Measurements from ENCODE around the gene ARSG.

ARSG gene

DNA sequence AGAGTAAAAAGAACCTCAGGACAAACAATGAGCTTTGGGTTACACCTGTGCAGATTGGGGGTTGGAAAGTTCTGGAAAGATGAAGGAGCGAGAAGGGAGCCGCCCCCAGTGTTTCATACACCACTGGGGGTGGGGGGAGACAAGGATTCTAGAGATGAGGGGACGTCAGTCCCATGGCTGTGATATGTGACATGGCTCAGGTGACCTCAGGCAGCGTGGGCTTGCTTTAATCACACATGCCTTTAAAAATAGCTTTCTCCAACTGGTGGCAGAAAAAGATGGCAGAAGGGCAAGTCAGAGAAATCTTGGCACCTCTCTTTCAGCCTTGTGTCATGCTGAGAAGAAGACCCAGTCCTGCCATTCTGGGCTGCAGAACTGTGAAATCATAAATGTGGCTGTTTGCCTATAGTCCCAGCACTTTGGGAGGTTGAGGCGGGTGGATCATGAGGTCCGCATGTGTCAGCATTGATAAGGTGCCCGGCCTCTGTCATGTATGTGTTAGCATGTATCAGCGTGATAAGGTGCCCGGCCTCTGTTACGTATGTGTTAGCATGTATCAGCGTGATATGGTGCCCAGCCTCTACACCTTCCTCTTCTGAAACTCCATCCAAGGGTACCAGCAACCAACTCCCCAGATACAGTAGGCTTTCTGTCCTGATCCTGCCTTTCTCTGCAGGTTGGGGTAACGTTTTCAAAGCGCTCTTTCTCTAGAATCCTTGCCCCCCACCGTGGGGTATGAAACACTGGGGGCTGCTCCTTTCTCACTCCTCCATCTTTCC is 141.0 kb downstream of the ARSG start:
- DNase-seq: no peak

DNA sequence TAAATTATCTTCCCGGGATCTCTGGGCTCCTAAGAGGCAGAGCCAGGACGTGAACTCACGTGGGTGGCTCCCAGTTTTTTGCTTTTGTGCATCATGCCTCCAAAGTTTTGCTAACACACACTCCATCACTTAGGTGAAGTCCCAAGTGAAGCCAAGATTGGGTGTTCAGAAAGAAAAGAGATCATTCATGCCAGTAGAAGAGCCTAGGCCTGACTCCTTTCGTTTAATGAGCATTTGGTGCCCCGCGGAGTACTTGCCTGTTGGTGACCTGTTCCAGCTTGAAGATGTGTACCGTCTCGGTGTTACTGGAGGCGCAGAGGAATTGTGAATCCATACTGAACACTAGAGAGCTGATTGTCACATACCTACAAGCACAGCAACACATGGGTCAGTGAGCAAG is 141.9 kb downstream of the ARSG start:
- DNase-seq: no peak

DNA sequence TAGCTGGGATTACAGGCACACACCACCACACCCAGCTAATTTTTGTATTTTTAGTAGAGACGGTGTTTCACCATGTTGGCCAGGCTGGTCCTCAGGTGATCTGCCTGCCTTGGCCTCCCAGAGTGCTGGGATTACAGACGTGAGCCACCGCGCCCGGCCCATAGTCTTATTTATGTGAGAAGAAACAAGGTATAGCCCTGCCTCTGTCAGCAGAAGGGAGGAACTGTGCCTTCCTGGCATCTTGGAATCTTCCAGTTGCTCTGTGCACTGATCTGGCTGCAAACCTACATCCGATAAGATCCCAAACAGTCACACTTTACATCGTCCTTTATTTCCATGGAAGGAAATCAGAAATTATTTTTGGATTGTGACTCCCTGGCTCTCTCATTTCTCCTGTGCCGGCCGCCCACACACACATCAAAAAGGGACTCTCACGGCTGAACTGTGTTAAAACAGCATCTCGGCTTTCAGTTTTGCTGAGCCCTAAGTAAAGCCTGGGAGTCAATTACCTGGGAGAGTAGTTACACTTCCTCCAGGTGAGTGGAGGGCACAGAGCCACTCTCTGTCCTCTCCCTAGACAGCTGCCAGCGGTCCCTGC is 142.7 kb downstream of the ARSG start:
- DNase-seq: no peak

DNA sequence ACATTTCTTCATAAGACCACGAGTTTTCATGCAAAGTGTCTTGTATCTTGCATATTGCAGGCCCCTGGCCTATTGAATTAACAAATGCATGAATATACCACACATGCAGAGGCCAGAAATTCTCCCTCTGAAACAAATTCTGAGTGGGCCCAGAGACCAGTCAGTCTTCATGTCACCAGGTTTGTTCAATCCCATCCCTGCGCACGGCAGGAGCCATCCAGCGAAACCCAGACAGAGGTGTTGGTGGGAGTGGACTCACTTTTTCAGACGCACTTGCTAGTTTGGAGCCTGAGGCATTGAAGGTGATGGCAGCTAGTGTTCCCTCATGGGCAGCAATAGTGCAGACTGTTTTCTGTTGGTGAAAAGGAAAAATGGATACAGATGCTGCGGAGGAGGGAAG is 144.1 kb downstream of the ARSG start:
- no peak for DNase-seq

DNA sequence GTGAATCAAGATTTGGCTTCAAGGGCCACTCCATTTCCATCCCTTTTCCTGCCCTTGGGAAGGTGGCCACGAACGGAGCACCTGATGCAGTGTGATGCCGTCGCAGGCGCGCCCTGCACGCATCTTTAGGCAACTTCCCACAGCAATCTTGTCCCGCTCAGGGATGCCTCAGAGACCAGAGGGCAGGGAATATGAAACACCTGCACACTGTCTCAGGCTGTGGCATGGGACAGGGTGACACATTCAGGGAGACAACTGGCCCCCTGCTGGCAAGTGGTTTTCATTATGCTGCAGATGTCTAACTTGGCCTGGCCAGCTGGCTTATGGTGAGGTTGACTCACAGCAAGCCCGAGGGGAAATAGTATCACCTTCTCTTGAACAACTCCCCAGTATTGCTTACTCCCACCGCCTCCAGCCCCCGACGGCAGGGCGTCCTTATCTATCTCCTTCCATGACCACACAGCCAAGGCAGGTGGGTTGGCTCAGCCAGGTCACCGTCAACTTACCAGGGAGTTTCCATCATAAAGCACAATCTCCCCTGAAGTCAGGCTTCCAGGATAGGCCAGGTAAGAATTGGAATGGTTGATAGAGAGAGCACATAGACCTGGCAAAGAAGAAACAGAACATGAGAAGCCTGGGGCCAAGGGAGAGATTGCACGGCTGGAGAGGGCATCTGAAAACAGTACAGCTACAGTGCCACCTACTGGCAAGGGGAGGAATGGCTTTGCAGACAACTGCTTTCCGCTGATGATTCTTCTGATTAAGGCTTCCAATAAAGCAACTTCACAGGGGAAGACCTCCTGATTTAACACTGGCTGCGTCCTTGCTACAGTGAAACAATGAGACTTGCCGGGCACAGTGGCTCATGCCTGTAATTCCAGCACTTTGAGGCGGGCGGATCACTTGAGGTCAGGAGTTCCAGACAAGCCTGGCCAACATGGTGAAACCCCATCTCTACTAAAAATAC is 144.9 kb downstream of the ARSG start:
- peak; percentile 73 for DNase-seq

DNA sequence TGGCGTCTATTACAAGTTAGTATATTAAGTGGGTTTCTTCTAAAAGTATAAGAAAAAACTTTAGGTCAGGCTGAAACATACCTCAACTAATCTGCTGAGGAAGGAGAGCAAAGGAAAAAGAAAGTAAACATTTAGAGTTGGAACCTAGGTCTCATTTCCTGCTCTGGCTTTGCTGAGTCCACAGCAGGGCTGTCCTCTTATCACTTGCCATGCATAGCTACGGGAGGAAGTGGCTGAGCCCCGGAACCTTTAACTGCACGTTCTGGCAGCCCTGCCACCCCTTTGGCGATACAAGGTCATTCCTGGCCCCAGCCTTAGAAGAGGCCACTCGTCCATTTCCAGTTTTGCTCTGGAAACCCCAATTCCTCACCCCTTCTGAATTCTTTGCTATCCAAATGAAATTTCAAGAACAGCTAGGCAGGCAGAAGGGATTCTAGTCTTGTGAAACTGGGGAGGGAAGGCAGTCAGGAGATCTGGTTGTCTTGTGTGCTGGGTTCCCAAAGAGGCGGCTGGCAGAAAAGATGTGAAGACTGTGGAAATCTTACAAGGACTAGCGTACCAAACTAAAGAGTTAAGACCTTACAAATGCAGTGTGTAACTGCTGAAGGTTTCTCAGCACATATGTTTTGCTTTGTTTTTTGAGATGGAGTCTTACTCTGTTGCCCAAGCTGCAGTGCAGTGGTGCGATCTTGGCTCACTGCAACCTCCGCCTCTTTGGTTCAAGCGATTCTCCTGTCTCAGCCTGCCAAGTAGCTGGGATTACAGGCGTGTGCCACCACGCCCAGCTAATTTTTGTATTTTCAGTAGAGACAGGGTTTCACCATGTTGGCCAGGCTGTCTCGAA is 146.9 kb downstream of the ARSG start:
- no peak for DNase-seq

DNA sequence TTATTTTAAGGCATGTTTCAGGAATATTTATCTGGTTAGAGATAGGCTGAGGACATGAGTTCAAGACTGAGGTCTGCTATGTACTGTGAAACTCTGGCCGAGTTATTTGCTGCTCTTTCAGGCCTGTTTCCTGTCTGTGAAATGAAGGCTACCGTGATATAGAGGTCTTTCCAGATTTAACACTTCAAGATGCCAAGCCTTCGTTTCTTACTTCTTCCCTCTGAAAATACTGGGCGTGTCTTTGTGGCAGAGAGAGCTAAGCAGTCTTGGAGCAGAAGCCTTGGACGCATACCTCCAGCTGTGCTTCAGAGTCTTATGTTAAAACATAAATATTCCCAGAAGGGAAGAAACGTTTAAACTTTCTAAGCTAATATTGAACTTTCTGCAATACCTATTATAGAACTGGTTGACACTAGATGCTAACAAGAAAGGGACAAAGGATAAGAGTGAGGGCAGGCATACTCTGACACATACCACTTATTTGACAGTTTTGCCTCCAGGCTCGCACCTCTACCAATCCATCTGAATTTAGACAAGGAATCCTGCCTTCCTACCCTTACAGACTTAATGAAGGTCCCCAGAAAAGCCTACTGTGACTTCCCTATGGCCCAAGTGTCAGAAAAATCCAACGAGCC is 148.5 kb downstream of the ARSG start:
- DNase-seq: no peak

DNA sequence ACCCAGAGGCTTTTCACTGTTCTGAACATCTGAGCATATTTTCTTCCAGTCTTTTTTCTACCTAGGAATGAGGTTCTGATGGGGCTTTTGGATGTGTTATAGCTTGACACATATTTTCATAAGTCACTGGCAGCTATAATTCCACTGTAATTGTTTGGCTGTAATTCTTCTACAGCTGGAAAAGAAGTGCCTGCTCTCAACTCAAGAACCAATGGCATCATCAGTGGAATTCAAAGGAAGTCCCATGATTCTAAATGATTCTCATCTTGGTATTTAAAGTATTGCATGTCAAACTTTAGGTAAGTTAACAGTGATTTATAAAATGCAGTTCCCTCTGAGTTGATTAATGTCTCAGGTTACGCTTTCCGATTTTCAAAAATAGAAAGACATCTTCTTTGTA is 149.2 kb downstream of the ARSG start:
- DNase-seq: no peak

DNA sequence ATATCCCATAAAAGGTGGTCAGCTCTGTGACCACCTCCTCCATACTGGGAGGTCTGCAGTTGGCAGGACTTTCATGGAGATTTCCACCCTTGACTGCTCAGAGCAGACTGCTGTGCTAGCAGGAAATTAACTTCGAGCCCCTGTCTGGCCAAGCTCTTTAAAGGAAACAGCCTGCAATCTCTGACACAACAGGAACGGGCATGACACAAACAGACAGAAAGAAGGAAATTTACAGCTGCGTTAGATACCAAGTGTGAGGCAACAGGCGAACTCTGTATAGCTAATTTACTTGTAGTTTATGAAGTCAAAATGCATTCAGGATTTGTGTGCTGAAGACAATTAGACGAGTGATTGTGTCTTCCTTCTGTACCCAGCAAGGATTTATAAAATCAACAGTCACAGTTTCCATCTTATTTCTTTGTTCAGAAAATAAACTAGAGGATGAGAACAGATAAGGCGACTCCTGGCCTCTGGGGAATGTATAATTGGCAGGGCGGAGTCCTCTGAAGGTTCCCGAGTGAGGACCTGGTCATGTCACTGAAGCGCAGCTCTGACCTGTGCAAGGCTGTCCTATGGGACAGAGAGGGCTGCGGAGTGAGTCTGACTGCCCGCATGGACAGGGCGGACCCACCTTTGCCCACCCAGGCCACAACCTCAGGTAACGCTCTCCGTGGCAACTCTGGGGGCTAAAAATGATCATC is 149.9 kb downstream of the ARSG start:
- no peak for DNase-seq

DNA sequence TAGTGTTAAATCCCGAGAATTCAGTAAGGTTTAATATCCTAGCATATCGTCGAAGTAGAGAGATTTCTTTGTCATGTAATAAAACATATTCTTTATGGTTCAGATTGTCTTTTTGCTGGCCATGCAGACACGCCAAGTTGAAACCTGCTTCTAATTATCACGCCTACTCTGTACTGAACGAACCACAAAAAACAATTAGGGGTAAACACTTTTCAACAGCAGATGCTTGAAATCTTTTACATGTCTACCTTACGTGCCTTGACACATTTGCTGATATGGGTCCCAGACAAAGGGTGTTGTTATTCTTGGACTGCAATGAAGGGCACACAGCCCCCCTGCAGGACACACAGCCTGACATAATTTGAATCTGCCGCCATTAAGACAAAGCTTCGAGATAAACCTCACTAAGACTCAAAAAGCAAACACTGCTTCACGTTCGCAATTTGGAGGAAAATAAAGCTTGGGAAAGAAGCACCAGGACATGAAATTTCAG is 152.7 kb downstream of the ARSG start:
- peak; percentile 22 for DNase-seq

DNA sequence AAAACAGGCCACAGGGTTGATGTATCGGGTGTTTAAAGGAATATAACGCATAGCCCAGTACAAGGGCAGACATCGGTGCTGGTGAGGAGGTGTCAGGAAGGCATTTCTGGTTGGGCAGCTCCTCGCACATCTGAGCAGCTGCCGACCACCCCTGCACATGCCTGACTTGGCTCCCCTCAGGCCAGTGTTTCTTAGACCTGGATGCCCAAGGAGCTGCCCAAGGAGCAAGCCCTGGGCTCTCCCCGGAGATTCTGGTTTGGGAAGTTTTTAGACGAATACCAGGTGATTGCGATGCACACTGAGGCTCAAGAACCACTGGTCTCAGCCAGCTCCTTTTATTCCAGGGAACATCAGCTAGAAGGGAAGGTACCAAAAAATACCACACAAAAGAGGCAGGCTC is 154.4 kb downstream of the ARSG start:
- no peak for DNase-seq

DNA sequence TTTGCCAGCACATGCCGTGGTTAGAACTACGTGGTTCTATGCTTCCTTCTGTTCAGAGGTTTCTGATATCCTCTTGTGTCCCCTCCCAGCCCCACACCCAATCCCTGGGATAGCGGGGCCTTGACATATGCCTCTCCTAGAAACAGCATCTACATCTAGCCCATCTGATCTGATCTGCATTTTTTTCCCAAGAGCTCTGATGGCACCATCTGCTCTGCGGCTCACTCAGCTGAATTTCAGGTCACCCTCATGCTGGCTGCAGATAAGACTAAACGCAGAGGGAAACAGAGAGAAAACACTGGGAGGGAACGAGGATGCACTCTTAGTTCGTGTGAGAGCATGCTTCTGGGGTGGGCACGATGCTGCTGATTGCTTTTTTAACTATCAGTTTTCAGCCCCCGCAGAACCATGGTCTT is 155.3 kb downstream of the ARSG start:
- no peak for DNase-seq

DNA sequence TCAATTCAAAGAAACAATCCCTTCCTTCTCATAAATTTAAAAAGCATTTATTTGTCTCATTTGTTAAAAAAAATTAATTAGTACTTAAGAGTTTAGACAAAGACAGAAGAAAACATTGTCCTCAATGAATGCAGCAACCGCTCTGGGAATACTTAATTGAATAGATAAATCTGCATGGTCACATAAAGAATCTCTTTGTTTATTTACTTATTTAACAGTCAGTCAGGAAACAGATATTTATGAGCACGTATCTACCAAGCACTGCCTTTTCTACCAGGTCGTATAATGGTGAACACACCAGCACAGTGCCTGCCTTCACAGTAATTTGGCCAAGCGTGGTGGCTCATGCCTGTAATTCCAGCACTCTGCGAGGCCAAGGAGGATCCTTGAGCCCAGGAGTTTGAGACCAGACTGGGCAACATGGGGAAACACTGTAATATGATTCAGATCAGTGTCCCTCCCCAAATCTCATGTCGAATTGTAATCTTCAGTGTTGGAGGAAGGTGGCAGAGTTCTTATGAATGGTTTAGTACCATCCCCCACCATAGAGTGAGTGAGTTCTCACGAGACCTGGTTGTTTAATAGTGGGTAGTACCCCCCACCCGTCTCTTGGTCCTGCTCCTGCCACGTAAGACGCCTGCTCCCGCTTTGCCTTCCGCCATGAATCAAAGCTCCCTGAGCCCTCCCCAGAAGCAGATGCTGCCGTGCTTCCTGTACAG is 157.9 kb downstream of the ARSG start:
- DNase-seq: no peak

DNA sequence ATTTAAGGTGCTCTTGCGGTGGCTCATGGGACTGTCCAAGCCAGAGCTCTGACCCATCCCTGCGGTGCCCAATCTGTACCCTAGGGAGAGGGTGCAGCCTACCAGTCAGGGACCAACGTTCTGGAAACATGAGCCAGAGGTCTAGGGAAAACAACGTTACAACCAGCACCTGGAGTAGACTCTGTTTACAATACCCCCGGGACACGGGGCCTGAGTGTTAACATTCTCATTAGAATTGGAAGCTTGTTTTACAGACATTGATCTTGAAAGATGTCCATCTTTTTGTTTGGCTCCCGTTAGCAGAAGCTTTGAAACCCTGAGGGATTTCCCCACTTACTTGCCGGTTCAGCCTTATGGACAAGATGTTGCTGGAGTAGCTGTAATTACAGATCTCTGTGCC is 159.1 kb downstream of the ARSG start:
- DNase-seq: no peak

DNA sequence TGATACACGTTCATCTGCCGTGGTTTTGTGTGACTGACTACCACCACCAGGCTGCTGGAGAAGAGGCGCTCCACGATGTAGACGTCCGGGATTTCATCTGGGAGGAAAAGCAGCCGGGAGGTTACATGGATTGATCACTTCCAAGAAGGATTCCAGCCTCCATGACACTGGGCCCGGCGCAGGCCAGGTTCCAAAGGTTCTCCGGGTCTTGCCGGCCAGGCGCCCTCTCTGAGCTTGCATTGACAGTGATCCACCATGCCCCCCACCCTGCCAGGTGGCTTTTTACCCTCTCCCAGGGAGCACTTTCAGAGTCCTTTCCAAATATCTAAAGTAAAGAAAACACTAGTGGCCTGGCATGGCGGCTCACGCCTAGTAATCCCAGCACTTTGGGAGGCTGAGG is 159.5 kb downstream of the ARSG start:
- no peak for DNase-seq

DNA sequence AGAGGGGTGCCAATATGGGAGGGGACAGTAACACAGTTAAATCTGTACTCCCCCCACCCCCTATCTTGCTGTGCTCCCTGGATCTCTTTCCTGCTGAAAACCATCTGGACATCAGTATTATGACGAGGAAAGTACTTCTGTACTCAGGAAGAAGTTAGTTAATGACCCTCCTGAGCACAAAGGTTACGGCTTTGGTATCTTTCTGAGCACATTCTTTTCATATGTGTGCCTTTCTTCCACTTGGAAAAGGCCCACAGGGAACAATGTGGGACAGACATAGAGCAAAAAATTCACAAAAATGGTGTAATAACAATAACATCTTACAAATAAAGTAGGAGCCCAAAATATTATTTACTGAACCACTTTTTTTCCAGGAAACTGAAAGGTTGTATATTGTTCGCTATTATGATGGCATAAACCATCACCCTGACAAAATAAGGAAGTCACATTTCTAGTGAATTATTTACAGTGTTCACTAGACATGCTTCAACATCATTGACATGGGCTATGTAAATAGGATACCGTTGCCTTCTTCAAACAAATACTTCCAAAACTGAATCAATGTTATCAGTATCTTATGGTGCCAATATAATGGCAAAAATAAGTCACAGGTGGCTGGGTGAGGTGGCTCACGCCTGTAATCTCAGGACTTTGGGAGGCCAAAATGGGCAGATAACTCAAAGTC is 160.5 kb downstream of the ARSG start:
- DNase-seq: no peak

DNA sequence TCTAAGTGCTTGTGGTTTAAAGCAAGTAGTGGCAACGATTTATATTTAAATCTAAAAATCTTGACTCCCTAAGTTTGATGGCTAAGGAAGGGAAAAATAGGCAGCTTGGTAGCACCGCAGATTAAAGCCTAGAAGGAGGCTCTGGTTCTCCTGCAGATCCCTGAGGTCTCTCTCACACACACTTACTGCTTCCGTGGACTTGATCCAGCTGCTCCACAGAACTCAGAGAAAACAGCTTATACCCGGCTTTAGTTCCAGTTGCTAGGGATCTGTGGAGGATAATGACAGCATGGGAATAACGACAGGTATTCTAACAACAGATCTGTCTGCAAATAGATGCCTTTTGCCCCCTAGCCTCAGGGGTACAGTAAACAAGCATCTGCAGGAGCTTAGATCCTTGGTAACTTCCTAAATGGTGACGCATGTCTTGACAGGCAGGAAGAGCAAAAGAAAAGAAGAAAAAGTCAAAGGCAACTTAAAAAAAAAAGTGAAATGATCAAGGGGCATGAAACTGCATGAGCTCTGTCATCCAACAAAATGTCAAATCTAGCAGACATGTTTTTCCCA is 161.5 kb downstream of the ARSG start:
- no peak for DNase-seq

DNA sequence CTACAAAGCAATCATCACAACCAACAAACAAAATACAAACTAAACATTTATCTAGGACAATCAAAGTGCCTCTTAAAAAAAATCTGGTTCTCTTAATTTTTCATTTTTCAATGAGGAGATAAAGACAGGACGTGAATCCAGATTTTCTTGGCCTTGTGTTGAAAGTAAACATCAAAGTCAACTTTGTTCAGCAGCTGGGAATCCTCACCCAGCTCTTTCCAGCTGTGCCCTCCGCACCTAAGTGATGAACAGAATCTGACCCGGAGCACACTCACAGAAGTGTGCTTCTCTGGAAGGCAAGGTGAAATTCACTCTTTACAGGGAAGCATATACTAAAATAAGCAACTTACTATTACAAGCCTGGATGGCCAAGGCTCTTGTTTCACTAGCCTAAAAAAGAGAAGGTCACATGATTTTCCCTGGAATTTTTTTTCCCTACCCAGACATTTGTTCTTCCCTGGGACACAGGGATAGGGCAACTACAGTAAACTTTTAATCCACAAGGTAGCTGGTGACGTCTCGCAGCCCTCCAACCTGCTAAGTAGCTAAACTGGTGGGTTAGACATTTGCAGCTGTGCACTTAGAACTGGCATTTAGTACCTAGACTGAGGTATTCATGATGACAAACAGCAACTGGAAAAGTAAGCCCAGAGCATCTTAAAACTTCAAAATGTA is 162.8 kb downstream of the ARSG start:
- no peak for DNase-seq

DNA sequence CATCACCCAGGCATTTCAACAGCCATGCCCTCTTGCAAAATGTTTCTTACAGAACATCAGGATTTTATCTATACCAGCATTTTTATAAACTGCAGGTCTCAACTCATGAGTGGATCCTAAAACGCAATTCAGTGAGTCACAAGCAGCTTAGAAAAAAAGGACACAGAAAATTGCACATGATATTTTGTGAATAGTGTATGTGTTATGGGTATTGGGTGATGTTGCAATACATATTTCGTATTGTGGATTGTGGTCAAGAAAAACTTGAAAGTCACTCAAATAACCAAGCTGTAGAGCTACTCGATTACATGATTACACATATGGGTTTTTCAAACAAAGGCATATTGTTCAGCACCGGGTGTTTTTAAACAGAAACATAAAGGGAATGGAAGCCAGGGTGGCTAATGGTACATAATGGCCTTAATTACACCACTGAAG is 164.6 kb downstream of the ARSG start:
- DNase-seq: peak; percentile 83
